ENCODE results near the gene EID3.

DNA sequence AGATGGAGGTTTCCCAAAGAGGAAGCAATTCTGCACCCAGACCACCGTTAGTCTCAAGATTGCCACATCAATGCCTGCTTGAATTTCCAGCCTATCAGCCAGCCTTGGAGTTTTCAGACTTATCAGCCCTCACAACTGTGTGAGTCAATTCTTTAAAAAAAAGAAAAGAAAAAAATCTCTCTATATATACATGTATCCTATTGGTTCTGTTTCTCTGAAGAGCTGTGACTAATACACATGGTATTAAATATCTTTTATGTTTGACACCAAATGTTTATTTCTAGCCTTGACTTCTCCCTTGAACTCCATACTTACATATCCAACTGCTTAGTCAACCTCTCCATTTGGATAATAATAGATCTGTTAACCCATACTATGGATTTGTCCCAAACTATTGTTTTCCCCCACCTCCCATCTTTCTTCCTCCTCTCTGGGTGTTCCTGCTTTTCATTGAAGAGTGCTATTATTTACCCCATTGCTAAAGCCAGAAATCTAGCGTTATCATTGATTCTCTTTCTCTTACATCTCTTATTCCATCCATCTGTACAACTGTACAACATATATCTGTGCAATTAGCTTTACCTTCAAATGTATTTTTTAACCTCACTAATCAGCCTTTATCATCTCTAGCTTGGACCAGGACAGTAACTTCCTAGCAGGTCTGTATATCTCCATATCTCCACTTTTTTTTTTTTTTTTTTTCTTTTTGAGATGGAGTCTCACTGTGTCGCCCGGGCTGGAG is 22.7 kb upstream of the EID3 start:
- TF ChIP-seq, protein P1, sequence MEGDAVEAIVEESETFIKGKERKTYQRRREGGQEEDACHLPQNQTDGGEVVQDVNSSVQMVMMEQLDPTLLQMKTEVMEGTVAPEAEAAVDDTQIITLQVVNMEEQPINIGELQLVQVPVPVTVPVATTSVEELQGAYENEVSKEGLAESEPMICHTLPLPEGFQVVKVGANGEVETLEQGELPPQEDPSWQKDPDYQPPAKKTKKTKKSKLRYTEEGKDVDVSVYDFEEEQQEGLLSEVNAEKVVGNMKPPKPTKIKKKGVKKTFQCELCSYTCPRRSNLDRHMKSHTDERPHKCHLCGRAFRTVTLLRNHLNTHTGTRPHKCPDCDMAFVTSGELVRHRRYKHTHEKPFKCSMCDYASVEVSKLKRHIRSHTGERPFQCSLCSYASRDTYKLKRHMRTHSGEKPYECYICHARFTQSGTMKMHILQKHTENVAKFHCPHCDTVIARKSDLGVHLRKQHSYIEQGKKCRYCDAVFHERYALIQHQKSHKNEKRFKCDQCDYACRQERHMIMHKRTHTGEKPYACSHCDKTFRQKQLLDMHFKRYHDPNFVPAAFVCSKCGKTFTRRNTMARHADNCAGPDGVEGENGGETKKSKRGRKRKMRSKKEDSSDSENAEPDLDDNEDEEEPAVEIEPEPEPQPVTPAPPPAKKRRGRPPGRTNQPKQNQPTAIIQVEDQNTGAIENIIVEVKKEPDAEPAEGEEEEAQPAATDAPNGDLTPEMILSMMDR (IDR thresholded peaks at IDR 0.05 in 4 of 5, conservative IDR thresholded peaks at IDR 0.05 in 1 of 5): no peak
- no peak for TF ChIP-seq POLR2A (IDR thresholded peaks at IDR 0.05)

Data from gastrocnemius medialis (tissue), 4 donors.